Activated CD4-positive, alpha-beta T cell treated with anti-CD3 and anti-CD28 coated beads, Interleukin-2, amount 10 ng/mL, durations not matched to agents 7 days and 5 days (primary cell): ENCODE results near the gene TDRD3. TPM values are rescaled to one million over a fixed set of nuclear protein-coding genes. Genes with fewer than 3 reads are reported as not detected.

Source experiments
- CTCF ChIA-PET: fragments of 350-600 bp; sonication (Branson Sonifier 250); formaldehyde crosslinking; loops from one replicate; lab custom pipeline; 2021; ENCODE audit warnings: antibody characterized with exemption; lab: Charles Lee
- POLR2A ChIA-PET: fragments of 350-600 bp; sonication (Branson Sonifier 250); formaldehyde crosslinking; loops from one replicate; lab custom pipeline; 2021; ENCODE audit warnings: antibody characterized with exemption; lab: Charles Lee
- DNase-seq: peaks from one replicate; pipeline ENCODE4 v3.0.0-alpha.2; 2020
- H3K27ac Mint-ChIP-seq: one replicate; pipeline ENCODE4 v1.8.0; 2021; ENCODE audit warnings: mild to moderate bottlenecking, moderate library complexity, mixed read lengths
- H3K27me3 Mint-ChIP-seq: one replicate; pipeline ENCODE4 v1.8.0; 2021; ENCODE audit warnings: mixed read lengths
- H3K36me3 Mint-ChIP-seq: one replicate; pipeline ENCODE4 v1.8.0; 2021; ENCODE audit warnings: low read depth, mixed read lengths
- H3K4me1 Mint-ChIP-seq: one replicate; pipeline ENCODE4 v1.8.0; 2021; ENCODE audit warnings: mixed read lengths
- H3K4me3 Mint-ChIP-seq: one replicate; pipeline ENCODE4 v1.8.0; 2021; ENCODE audit warnings: mild to moderate bottlenecking, moderate library complexity, mixed read lengths
- H3K9me3 Mint-ChIP-seq: one replicate; pipeline ENCODE4 v1.8.0; 2021; ENCODE audit warnings: mixed read lengths
- total RNA-seq, 2 experiments: library from RNA; stranded (reverse); gene quantifications; one replicate each; pipeline ENCODE4 v1.2.3, GENCODE V29; 2021

TDRD3 gene
- total RNA-seq, 2 experiments from 2014 or later: 22.5 to 25.3 TPM

DNA sequence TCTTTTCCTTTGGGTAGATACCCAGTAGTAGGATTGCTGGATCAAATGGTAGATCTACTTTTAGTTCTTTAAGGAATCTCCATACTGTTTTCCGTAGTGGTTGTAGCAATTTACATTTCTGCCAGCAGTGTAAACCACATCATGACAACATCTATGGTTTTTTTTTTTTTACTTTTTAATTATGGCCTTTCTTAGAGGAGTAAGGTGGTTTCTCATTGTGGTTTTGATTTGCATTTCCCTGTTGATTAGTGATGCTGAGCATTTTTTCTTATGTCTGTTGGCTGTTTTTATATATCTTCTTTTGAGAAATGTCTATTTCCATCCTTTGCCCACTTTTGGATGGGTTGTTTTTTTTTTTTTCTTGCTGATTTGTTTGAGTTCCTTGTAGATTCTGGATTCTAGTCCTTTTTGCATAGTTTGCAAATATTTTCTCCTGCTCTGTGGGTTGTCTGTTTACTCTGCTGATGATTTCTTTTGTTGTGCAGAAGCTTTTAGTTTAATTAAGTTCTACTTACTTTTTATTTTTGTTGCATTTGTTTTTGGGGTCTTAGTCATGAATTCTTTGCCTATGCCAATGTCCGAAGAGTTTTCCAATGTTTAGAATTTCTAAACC lies 38.8 kb downstream of the TDRD3 start:
- Mint-ChIP-seq H3K9me3 (peaks cover 2% of the 10 kb centered on the region), H3K4me3 (no peak overlapping the region), H3K36me3 (peaks cover 3% of the 10 kb centered on the region), H3K27ac (no peak overlapping the region), H3K27me3 (no peaks in the 10 kb centered on the region), H3K4me1 (peaks cover 11% of the 10 kb centered on the region)
- CTCF ChIA-PET: interaction anchor here (0.6 kb wide), 1 partner anchor 92 kb away, joined by 3 read pairs; no protein-coding TSS in a partner anchor
- DNase-seq: no peak
- POLR2A ChIA-PET: no interaction called here

DNA sequence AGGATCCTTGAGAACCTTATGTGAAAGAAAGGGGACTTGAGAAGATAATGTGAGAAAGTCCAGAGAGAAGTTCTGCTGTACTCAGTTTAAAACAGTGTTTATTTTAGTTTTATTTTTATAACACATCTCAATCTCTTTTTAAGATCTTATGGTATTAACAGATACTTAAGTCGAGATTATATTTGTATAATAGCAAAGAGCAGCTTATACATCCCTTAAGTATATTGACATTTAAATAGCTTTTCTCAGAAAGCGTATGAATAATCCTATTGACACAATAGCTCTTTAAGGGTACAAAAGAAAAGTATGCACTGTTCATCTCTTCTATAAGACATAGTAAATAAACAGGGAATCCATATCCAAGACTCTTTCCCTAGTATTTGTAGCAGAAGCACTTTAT lies 42.2 kb downstream of the TDRD3 start:
- no peaks in the 10 kb centered on the region for H3K27me3 Mint-ChIP-seq
- peaks cover 11% of the 10 kb centered on the region for H3K4me1 Mint-ChIP-seq
- ChIA-PET CTCF (interaction anchor here (2.1 kb wide), 1 partner anchor 9 kb away, joined by 7 read pairs; no protein-coding TSS in a partner anchor), POLR2A (no interaction called here)
- no peak overlapping the region for H3K4me3 Mint-ChIP-seq
- H3K27ac Mint-ChIP-seq: no peak overlapping the region
- peaks cover 3% of the 10 kb centered on the region for H3K36me3 Mint-ChIP-seq
- DNase-seq: no peak
- H3K9me3 Mint-ChIP-seq: peaks cover 2% of the 10 kb centered on the region

DNA sequence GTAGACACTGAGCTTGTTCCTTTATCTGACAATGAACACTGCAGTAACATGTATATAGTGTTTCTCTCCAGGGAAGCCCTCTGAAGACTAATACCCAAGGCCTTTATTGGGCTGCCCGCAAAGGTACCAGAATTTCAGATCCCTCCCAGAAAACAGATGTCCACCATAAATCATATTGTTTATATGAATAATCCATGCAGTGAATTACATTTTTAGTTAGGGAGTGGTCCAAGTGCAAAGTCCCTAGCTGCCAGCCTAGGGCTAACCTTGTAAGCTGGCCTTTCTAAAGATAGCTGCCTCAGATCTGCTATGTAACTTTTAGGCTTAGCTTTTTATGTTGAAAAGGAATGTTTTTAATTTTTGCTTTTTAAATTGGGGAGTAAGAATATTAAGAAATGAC lies 44.7 kb downstream of the TDRD3 start:
- ChIA-PET POLR2A (no interaction called here), CTCF (no interaction called here)
- Mint-ChIP-seq H3K27me3 (no peaks in the 10 kb centered on the region), H3K4me3 (no peak overlapping the region), H3K9me3 (peaks cover 2% of the 10 kb centered on the region), H3K27ac (no peak overlapping the region), H3K36me3 (peaks cover 3% of the 10 kb centered on the region), H3K4me1 (no peaks in the 10 kb centered on the region)
- no peak for DNase-seq

DNA sequence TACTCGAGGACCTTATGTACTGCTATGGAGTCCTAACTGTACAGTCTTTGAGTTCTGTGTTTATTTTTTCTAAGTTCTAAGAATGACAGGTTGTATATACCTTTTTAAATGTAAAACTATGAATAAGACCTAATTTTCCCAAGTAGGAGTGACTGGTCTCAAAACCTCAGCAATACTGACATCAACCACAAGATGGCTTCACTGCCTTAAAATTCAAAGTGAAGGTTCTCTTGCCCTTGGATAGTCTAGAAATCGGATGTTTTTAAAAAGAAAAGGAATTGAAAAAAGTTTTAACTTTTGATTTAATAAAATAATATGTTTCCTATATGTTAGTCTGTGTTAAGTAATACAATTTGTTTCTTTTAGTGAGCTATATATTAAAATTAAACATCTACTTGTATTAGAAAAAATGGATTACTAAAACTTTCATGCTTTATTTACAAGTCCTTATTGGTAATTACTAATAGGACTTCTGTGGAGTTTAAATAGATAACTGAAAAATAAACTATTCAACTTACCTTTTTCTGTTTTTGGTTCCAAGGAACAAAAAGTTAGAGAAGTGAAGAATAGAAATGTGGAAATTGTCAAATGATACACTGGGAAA lies 52.0 kb downstream of the TDRD3 start:
- no peaks in the 10 kb centered on the region for H3K4me1 Mint-ChIP-seq
- peak; percentile 39 for DNase-seq
- H3K36me3 Mint-ChIP-seq: no peaks in the 10 kb centered on the region
- POLR2A ChIA-PET: no interaction called here
- H3K4me3 Mint-ChIP-seq: no peak overlapping the region
- CTCF ChIA-PET: interaction anchor here (0.8 to 2.6 kb wide), 2 partner anchors 10 to 15 kb away, joined by 3 to 7 read pairs; no protein-coding TSS in a partner anchor
- H3K27me3 Mint-ChIP-seq: no peaks in the 10 kb centered on the region
- H3K9me3 Mint-ChIP-seq: no peaks in the 10 kb centered on the region
- H3K27ac Mint-ChIP-seq: no peak overlapping the region

DNA sequence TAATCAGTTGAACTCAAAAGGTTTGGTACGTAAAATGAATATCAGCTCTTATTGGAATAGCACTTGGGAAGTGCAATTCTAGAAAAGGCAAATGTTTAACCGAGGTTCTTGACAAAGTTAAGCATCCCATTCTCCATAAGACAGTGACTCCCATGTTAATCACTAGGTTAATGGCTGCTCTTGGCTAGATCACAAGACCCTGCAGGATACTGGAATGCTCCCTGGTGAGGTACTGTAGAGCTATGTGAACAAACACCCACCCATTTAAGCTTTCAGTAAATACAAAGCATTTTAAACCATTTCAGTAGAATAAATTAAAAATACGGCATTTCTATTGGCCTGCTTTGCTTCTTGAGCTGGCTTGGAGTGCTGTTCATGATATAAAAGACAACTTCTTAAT lies 56.5 kb downstream of the TDRD3 start:
- Mint-ChIP-seq H3K4me1 (no peaks in the 10 kb centered on the region), H3K9me3 (no peaks in the 10 kb centered on the region), H3K4me3 (no peak overlapping the region), H3K27me3 (no peaks in the 10 kb centered on the region), H3K36me3 (no peaks in the 10 kb centered on the region), H3K27ac (no peak overlapping the region)
- ChIA-PET POLR2A (no interaction called here), CTCF (interaction anchor here (1.0 to 1.5 kb wide), 2 partner anchors 8 to 14 kb away, joined by 3 to 5 read pairs; no protein-coding TSS in a partner anchor)
- no peak for DNase-seq

DNA sequence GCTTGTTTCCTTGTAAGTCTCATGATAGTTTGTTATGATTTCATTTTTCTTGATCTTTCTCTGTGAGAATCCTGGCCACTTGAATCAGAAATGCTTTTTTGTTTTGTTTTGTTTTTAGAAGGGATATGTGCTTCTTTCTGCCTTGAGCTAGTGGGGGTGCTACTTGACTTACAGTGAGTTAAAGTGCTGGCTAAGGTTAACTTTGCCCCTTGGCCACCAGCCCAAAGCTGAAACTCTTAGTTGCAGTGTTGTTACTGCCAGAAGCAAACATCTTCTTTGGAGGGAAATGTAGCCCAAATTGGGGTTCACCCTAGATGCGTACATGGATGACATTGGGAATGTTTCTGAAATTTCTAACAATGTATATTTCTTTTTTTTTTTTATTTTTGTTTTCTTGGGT lies 57.4 kb downstream of the TDRD3 start:
- ChIA-PET CTCF (interaction anchor here (1.5 kb wide), 1 partner anchor 13 kb away, joined by 5 read pairs; no protein-coding TSS in a partner anchor), POLR2A (no interaction called here)
- Mint-ChIP-seq H3K4me3 (no peak overlapping the region), H3K9me3 (no peaks in the 10 kb centered on the region), H3K36me3 (no peaks in the 10 kb centered on the region), H3K27ac (no peak overlapping the region), H3K4me1 (no peaks in the 10 kb centered on the region), H3K27me3 (no peaks in the 10 kb centered on the region)
- no peak for DNase-seq

DNA sequence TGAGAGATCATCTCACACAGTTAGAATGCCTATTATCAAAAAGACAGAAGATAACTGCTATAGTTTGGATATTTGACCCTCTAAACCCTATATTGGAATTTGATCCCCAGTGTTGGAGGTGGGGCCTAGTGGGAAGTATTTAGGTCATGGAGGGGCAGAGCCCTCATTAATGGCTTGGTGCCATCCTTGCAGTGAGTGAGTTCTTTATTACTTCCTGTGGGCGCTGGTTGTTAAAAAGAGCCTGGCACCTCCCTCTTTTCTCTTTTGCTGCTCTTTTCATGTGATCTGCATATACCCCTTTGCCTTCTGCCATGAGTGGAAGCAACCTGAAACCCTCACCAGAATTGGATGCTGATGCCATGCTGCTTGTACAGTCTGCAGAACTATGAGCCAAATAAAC lies 66.8 kb downstream of the TDRD3 start:
- Mint-ChIP-seq H3K9me3 (no peaks in the 10 kb centered on the region), H3K4me3 (no peak overlapping the region), H3K27me3 (no peaks in the 10 kb centered on the region), H3K27ac (no peak overlapping the region), H3K4me1 (no peaks in the 10 kb centered on the region), H3K36me3 (peaks cover 8% of the 10 kb centered on the region)
- ChIA-PET CTCF (no interaction called here), POLR2A (no interaction called here)
- no peak for DNase-seq

DNA sequence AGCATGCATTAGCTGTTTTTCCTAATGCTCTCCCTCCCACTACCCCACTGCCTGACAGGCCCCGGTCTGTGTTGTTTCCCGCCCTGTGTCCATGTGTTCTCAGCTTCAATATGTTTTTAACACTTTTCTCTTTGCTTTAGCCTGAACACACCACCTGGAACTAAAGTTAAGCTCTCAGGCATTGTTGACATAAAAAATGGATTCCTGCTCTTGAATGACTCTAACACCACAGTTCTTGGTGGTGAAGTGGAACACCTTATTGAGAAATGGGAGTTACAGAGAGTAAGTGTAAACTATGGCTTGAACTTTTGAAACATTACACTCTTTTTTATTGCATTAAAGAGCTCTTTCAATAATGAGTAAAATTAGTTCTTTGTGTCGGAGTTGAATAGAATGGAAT lies 70.1 kb downstream of the TDRD3 start:
- Mint-ChIP-seq H3K36me3 (peaks cover 12% of the 10 kb centered on the region), H3K27ac (no peak overlapping the region), H3K4me3 (no peak overlapping the region), H3K9me3 (no peaks in the 10 kb centered on the region), H3K4me1 (no peaks in the 10 kb centered on the region), H3K27me3 (no peaks in the 10 kb centered on the region)
- DNase-seq: no peak
- ChIA-PET POLR2A (interaction anchor here (0.7 kb wide), 1 partner anchor 77 kb away, joined by 3 read pairs; no protein-coding TSS in a partner anchor), CTCF (interaction anchor here (0.7 to 1.4 kb wide), 2 partner anchors 13 to 1826 kb away, joined by 4 to 5 read pairs; no protein-coding TSS in a partner anchor)

DNA sequence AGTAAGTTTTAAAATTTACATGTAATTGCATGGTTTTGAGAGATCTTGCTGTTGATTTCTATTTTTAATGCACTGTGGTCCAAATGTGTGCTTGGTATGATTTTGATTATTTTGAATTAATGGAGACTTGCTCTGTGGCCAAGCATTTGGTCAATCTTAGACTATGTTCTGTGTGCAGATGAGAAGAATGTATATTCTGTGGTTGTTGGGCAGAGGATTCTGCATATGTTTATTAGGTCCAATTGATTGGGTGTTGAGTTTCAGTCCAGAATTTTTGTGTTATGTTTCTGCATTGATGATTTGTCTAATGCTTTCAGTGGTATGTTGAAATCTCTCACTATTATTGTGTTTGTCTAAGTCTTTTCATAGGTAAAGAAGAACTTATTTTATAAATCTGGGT lies 82.3 kb downstream of the TDRD3 start:
- peaks cover 16% of the 10 kb centered on the region for H3K9me3 Mint-ChIP-seq
- H3K36me3 Mint-ChIP-seq: peaks cover 20% of the 10 kb centered on the region
- ChIA-PET POLR2A (no interaction called here), CTCF (no interaction called here)
- no peak overlapping the region for H3K27ac Mint-ChIP-seq
- H3K27me3 Mint-ChIP-seq: no peaks in the 10 kb centered on the region
- DNase-seq: no peak
- H3K4me1 Mint-ChIP-seq: no peaks in the 10 kb centered on the region
- no peak overlapping the region for H3K4me3 Mint-ChIP-seq

DNA sequence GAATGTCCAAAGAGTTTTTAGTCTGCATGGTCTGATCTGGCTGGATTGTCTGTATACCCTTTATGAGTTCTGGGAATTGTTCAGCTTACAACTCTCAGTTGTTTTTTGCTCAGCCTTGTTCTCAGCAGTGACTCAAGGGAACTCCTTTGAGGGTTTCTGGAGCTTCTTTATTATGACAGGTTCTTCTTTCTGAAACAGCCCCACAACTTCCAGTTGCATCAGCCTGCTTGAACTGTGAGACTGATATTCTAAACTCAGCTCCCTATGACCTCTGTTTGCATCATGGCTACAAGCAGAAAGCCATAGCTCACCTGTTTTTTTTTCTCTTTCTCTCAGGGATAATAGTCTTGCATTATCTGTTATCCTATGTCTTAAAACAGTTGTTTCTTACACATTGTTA lies 85.0 kb downstream of the TDRD3 start:
- Mint-ChIP-seq H3K4me1 (no peaks in the 10 kb centered on the region), H3K4me3 (no peak overlapping the region), H3K27me3 (no peaks in the 10 kb centered on the region), H3K27ac (no peak overlapping the region), H3K36me3 (peaks cover 30% of the 10 kb centered on the region), H3K9me3 (peaks cover 12% of the 10 kb centered on the region)
- ChIA-PET POLR2A (no interaction called here), CTCF (no interaction called here)
- no peak for DNase-seq

DNA sequence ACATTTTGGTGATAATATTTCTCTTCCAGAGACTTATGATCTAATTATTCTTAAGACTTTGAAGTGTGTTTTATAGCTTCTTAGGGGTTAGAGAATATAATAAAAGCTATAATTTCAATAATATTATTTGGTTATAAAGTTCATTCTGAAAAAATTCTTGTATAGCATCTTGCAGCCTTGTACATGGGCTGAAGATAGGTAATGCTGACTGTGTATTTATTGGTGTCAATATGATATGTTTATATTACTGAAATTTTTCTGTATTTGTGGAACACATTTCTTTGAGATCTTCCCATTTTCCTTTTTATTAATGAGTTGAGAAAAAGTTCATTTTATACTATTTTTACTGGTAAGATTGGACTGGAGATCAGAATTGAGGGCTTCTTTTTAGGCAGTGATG lies 87.8 kb downstream of the TDRD3 start:
- no peak overlapping the region for H3K4me3 Mint-ChIP-seq
- peaks cover 43% of the 10 kb centered on the region for H3K36me3 Mint-ChIP-seq
- H3K4me1 Mint-ChIP-seq: peaks cover 3% of the 10 kb centered on the region
- ChIA-PET POLR2A (interaction anchor here (0.6 kb wide), 1 partner anchor 976 kb away, joined by 3 read pairs; no protein-coding TSS in a partner anchor), CTCF (no interaction called here)
- H3K9me3 Mint-ChIP-seq: peaks cover 14% of the 10 kb centered on the region
- H3K27ac Mint-ChIP-seq: no peak overlapping the region
- no peak for DNase-seq
- H3K27me3 Mint-ChIP-seq: no peaks in the 10 kb centered on the region

DNA sequence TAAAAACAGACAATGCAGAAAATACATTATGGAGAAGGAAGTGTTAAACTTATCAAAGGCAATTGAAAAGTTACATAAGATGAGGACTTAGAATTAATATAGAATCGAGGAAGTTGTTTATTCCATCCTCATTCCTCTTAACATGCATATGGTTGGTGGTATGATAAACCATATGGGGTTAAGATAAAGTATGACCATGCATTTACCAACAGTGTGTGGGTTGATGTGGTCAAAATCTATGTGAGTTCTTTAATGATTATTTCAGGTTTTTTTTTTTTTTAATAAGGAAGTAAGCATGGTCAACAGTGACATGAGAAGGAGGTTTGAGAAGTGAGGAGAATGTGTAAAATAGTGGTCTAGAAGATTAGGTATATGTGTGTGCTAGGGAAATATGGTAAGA lies 94.5 kb downstream of the TDRD3 start:
- ChIA-PET CTCF (no interaction called here), POLR2A (no interaction called here)
- H3K27me3 Mint-ChIP-seq: no peaks in the 10 kb centered on the region
- H3K4me3 Mint-ChIP-seq: no peak overlapping the region
- H3K9me3 Mint-ChIP-seq: peaks cover 21% of the 10 kb centered on the region
- H3K27ac Mint-ChIP-seq: no peak overlapping the region
- DNase-seq: no peak
- H3K36me3 Mint-ChIP-seq: peaks cover 57% of the 10 kb centered on the region
- peaks cover 3% of the 10 kb centered on the region for H3K4me1 Mint-ChIP-seq

DNA sequence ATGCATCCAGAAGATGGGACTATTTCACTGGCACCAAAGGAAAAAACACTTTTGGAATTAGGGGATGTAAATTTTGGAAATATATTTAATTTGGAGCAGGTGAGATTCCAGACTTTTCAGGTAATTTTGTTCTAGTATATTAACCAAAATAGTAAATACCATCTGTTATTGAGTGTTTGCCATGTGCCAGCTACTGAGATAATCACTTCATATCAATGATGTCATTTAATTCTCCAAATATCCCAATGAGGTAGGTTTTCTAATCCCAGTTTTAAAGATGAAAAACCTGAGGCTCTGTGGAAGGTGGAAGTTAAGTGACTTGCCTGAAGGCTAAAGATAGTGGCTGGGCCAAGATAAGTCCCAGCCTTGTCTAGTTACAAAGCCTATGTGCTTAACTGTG lies 95.2 kb downstream of the TDRD3 start:
- H3K4me3 Mint-ChIP-seq: no peak overlapping the region

More for the DNA sequence above, 95.2 kb downstream of the TDRD3 start:
- H3K27ac Mint-ChIP-seq: no peak overlapping the region
- DNase-seq: no peak
- ChIA-PET CTCF (no interaction called here), POLR2A (no interaction called here)
- peaks cover 3% of the 10 kb centered on the region for H3K4me1 Mint-ChIP-seq
- no peaks in the 10 kb centered on the region for H3K27me3 Mint-ChIP-seq
- peaks cover 60% of the 10 kb centered on the region for H3K36me3 Mint-ChIP-seq
- H3K9me3 Mint-ChIP-seq: peaks cover 21% of the 10 kb centered on the region
